HEK293 (cell line): ENCODE results near the gene RHEB.
A peak's percentile ranks its signal among the peaks of the same experiment; 100 is the strongest.
"Not testable (repeated sequence)": the region's sequence is repeated elsewhere in the genome, so short reads cannot be mapped to it uniquely, and the experiment has no call there.

Experiments used
- CTCF ChIA-PET: fragments of 350-600 bp; formaldehyde crosslinking; extraction: SDS; loops from one replicate; lab custom pipeline; 2021; ENCODE audit warnings: antibody characterized with exemption; lab: Yijun Ruan, JAX
- POLR2A ChIA-PET: fragments of 300-600 bp; formaldehyde crosslinking; extraction: SDS; loops from one replicate; lab custom pipeline; 2020; ENCODE audit warnings: antibody characterized with exemption, inconsistent platforms; lab: Yijun Ruan, JAX
- H3K27ac ChIP-seq: fragments of 200-500 bp; sonication (Bioruptor generic); 2 replicates; pipeline ENCODE4 v1.5.1; 2014; ENCODE audit warnings: low read depth, low read length, control low read depth, inconsistent platforms; ENCODE audit errors: extremely low read depth
- H3K36me3 ChIP-seq, 2 experiments: fragments of 200-500 bp in 1 of 2; sonication (Bioruptor generic) in 1 of 2; 1 replicate in 1 of 2; 2 replicates in 1 of 2; pipeline ENCODE4 v1.5.1; 2014 to 2017; ENCODE audit warnings: inconsistent platforms in 2 of 2, low read length in 2 of 2; ENCODE audit not compliant: control insufficient read depth in 2 of 2, insufficient read depth in 1 of 2
- H3K4me1 ChIP-seq: fragments of 200-500 bp; sonication (Bioruptor generic); 2 replicates; pipeline ENCODE4 v1.5.1; 2014; ENCODE audit warnings: mild to moderate bottlenecking, low read length, inconsistent platforms; ENCODE audit not compliant: control insufficient read depth, insufficient read depth
- H3K4me3 ChIP-seq: 2 replicates; pipeline ENCODE4 v1.5.1; 2011; ENCODE audit warnings: low read depth, mild to moderate bottlenecking, control low read depth, low read length, moderate library complexity
- H3K9me3 ChIP-seq: fragments of 200-500 bp; sonication (Bioruptor generic); 2 replicates; pipeline ENCODE4 v1.5.1; 2014; ENCODE audit warnings: low read depth, low read length, inconsistent platforms; ENCODE audit not compliant: control insufficient read depth, insufficient read depth
- GLIS2 ChIP-seq: fragments of 450-650 bp; formaldehyde crosslinking; IDR thresholded peaks from 2 replicates; pipeline ENCODE4 v1.5.1; 2016; ENCODE audit warnings: missing biosample characterization, missing genetic modification characterization
- HIC1 ChIP-seq: fragments of 450-650 bp; formaldehyde crosslinking; IDR thresholded peaks from 2 replicates; pipeline ENCODE4 v1.5.1; 2016; ENCODE audit warnings: missing biosample characterization, missing genetic modification characterization
- PRDM1 ChIP-seq: fragments of 450-650 bp; formaldehyde crosslinking; IDR thresholded peaks from 2 replicates; pipeline ENCODE4; 2016; ENCODE audit warnings: missing biosample characterization, missing genetic modification characterization
- PRDM2 ChIP-seq: fragments of 450-650 bp; formaldehyde crosslinking; IDR thresholded peaks from 2 replicates; pipeline ENCODE4 v1.5.1; 2016; ENCODE audit warnings: missing biosample characterization, missing genetic modification characterization, borderline replicate concordance
- TRIM28 ChIP-seq: IDR thresholded peaks from 2 replicates; pipeline ENCODE4 v1.6.1; 2011; ENCODE audit warnings: low read length, control low read depth, borderline replicate concordance
- WT1 ChIP-seq: fragments of 450-650 bp; formaldehyde crosslinking; IDR thresholded peaks from 2 replicates; pipeline ENCODE4 v1.5.1; 2016; ENCODE audit warnings: missing biosample characterization, missing genetic modification characterization
- ZBTB21 ChIP-seq: fragments of 450-650 bp; formaldehyde crosslinking; IDR thresholded peaks from 2 replicates; pipeline ENCODE4 v1.5.1; 2017; ENCODE audit warnings: missing biosample characterization, missing genetic modification characterization
- ZNF121 ChIP-seq: fragments of 450-650 bp; formaldehyde crosslinking; IDR thresholded peaks from 2 replicates; pipeline ENCODE4 v1.5.1; 2016; ENCODE audit warnings: missing biosample characterization, missing genetic modification characterization
- ZNF239 ChIP-seq: fragments of 450-650 bp; formaldehyde crosslinking; IDR thresholded peaks from 2 replicates; pipeline ENCODE4 v1.5.1; 2016; ENCODE audit warnings: missing biosample characterization, missing genetic modification characterization
- ZNF311 ChIP-seq: fragments of 450-650 bp; formaldehyde crosslinking; IDR thresholded peaks from 2 replicates; pipeline ENCODE4 v1.5.1; 2017; ENCODE audit warnings: missing biosample characterization, missing genetic modification characterization, borderline replicate concordance
- ZNF366 ChIP-seq: fragments of 450-650 bp; formaldehyde crosslinking; conservative IDR thresholded peaks from 2 replicates; pipeline ENCODE4 v1.5.1; 2016; ENCODE audit warnings: missing biosample characterization, missing genetic modification characterization
- ZNF580 ChIP-seq: fragments of 450-650 bp; formaldehyde crosslinking; IDR thresholded peaks from 2 replicates; pipeline ENCODE4 v1.5.1; 2016; ENCODE audit warnings: missing biosample characterization, missing genetic modification characterization
- ZNF792 ChIP-seq: fragments of 450-650 bp; formaldehyde crosslinking; IDR thresholded peaks from 2 replicates; pipeline ENCODE4 v1.5.1; 2016; ENCODE audit warnings: missing biosample characterization, missing genetic modification characterization

Gene RHEB

GRCh38 chr7:151537818-151538561, 18.3 kb upstream of the RHEB start (continued):
- no peak for TF ChIP-seq PRDM2 (tag by site-specific recombination)
- no peak for TF ChIP-seq ZNF239
- no peak for TF ChIP-seq ZNF311 (tag by site-specific recombination)
- TF ChIP-seq ZBTB21: no peak
- TF ChIP-seq GLIS2 (tag by site-specific recombination): no peak
- TF ChIP-seq WT1: no peak
- no peak for TF ChIP-seq HIC1 (tag by site-specific recombination)
- TF ChIP-seq ZNF580 (tag by site-specific recombination): no peak

- TF ChIP-seq PRDM1 (peak; percentile 79), ZNF366 (tag by site-specific recombination) (peak; percentile 88)
- TF ChIP-seq, all 188 proteins: peak for 2; not testable (repeated sequence) for 186
- H3K4me3 ChIP-seq, H3K9me3 ChIP-seq, H3K27ac ChIP-seq, H3K4me1 ChIP-seq, H3K36me3 ChIP-seq, POLR2A ChIA-PET: not testable (repeated sequence)
- CTCF ChIA-PET: interaction anchor here (0.7 kb wide), 1 partner anchor 154 kb away, joined by 3 read pairs; no protein-coding TSS in a partner anchor
Observed at GRCh38 chr7:151536178-151536577, 16.5 kb upstream of the RHEB start.

- ChIA-PET CTCF (interaction anchor here (1.1 kb wide), 1 partner anchor 215 kb away, joined by 4 read pairs; no protein-coding TSS in a partner anchor), POLR2A (no interaction called here)
- Histone ChIP-seq H3K4me3 (no peak overlapping the region), H3K4me1 (no peaks in the 10 kb centered on the region), H3K9me3 (no peaks in the 10 kb centered on the region), H3K36me3 (no peaks in the 10 kb centered on the region)
- TF ChIP-seq ZNF121 (tag by site-specific recombination) (0 out of 2 replicates have a peak, but pooled peaks have one; percentile 11), ZNF792 (tag by site-specific recombination) (no peak), TRIM28 (no peak; the same call in 1 of the 2 replicates)
- TF ChIP-seq, all 188 proteins: peak for 1
- H3K27ac ChIP-seq: no peak overlapping the region
Observed at GRCh38 chr7:151529842-151530241, 10.1 kb upstream of the RHEB start.
